Transverse colon (tissue), 4 donors: ENCODE data around the gene RFC2. TPM values are rescaled to one million over a fixed set of nuclear protein-coding genes. Genes with fewer than 3 reads are reported as not detected.
"Not testable (repeated sequence)": the region's sequence is repeated elsewhere in the genome, so short reads cannot be mapped to it uniquely, and the experiment has no call there.

Source experiments
- DNase-seq: peaks from one replicate; pipeline ENCODE4 v3.0.0-alpha.2; 2019
- H3K27ac ChIP-seq, 4 donors: fragments of 200-600 bp; sonication (generic); 2 replicates each; pipeline ENCODE4 v1.5.1; 2016 to 2018; ENCODE audit warnings: inconsistent platforms in 4 of 4
- H3K27me3 ChIP-seq: fragments of 200-600 bp; sonication (generic); 2 replicates; pipeline ENCODE4 v1.5.1; 2017; ENCODE audit warnings: inconsistent platforms
- H3K36me3 ChIP-seq, 4 donors: fragments of 200-600 bp; sonication (generic); 2 replicates each; pipeline ENCODE4 v1.5.1; 2017 to 2019; ENCODE audit warnings: inconsistent platforms in 4 of 4
- H3K4me1 ChIP-seq, 4 donors: fragments of 200-600 bp; sonication (generic); 2 replicates each; pipeline ENCODE4 v1.5.1; 2017 to 2020; ENCODE audit warnings: inconsistent platforms in 4 of 4
- H3K4me3 ChIP-seq, 4 donors: fragments of 200-600 bp; sonication (generic); 1 replicate in 1 of 4; 2 replicates in 3 of 4; pipeline versions ENCODE4 v1.5.1 to v1.6.1; 2017 to 2019; ENCODE audit warnings: inconsistent platforms in 4 of 4
- H3K9me3 ChIP-seq, 2 donors: fragments of 200-600 bp; sonication (generic); 2 replicates each; pipeline ENCODE4 v1.5.1; 2017 to 2019; ENCODE audit warnings: inconsistent platforms in 2 of 2
- CTCF ChIP-seq, 5 experiments: fragments of 200-600 bp in 3 of 5; fragments of 450-650 bp in 2 of 5; sonication (generic) in 3 of 5; IDR thresholded peaks; 1 replicate in 2 of 5; 2 replicates in 3 of 5; pipeline ENCODE4 v1.5.1; 2016 to 2017; ENCODE audit warnings: antibody characterized with exemption in 5 of 5, inconsistent platforms in 3 of 5, mild to moderate bottlenecking in 2 of 5, moderate library complexity in 1 of 5
- EP300 ChIP-seq: sonication (generic); formaldehyde crosslinking; IDR thresholded peaks from one replicate; pipeline ENCODE4 v1.6.1; 2017; ENCODE audit warnings: antibody characterized with exemption, low read depth
- POLR2A ChIP-seq: fragments of 450-650 bp; IDR thresholded peaks from one replicate; pipeline ENCODE4 v1.6.1; 2016; ENCODE audit warnings: antibody characterized with exemption, mild to moderate bottlenecking, moderate library complexity
- POLR2AphosphoS5 ChIP-seq, 3 donors: sonication (generic); formaldehyde crosslinking; IDR thresholded peaks; one replicate each; pipeline ENCODE4 v1.6.1; 2016; ENCODE audit warnings: antibody characterized with exemption in 3 of 3
- WGBS, 2 donors: methylation state at CpG; one replicate each; pipeline ENCODE4 v1.1.5; 2018; ENCODE audit warnings: low coverage in 1 of 2; 5-methylcytosine and 5-hydroxymethylcytosine counted together
- in situ Hi-C, 4 donors: fragments of 200-750 bp; cut with MboI; loops; one replicate each; pipeline versions ENCODE4 v1.15.0 to v1.15.1; 2017; ENCODE audit warnings: low sequenced_read_pairs in 3 of 4, low pct_ligation_motif_present in 1 of 4, low pct_unique_long_range_greater_than_20kb in 1 of 4
- intact Hi-C: fragments of 100-400 bp; cut with DNase I; formaldehyde crosslinking; loops from one replicate; pipeline ENCODE4 v1.15.1; 2023; ENCODE audit warnings: low total_unique reads
- total RNA-seq, 4 donors: library from RNA; depleted of rRNA; stranded (reverse); fragments of >200 nt; gene quantifications; one replicate each; pipeline ENCODE4 v1.1.0, GENCODE V29; 2016

Gene RFC2
- total RNA-seq, 4 donors from 2014 or later = 6.7 to 17.3 (median 9.3) TPM

- H3K27me3 ChIP-seq = peaks cover 8% of the 10 kb centered on the region
- DNase-seq = no peak
- H3K4me1 ChIP-seq = peaks cover 4 to 34% (median 13%) of the 10 kb centered on the region in 4 donors
- intact Hi-C loops (loop anchor here (2.0 kb wide), 1 partner anchor 193 kb away; no protein-coding TSS in a partner anchor), in situ Hi-C loops (loop anchor here in 2 of 4 donors (5.0 to 10.0 kb wide), 2 partner anchors 195 to 197 kb away; no protein-coding TSS in a partner anchor)
- no peaks in the 10 kb centered on the region for H3K9me3 ChIP-seq
- no peak overlapping the region for H3K27ac ChIP-seq
- H3K4me3 ChIP-seq = no peak overlapping the region
- 88% methylated on average over 11 of the region's 11 CpGs; no CpG with 5 or more reads in 1 of the 2 donors for WGBS, 2 donors
- H3K36me3 ChIP-seq = no peaks in the 10 kb centered on the region
- TF ChIP-seq POLR2A (no peak), EP300 (no peak), POLR2AphosphoS5 (IDR thresholded peaks at IDR 0.05) (no peak), CTCF (IDR thresholded peaks at IDR 0.05) (no peak)
These were observed 46.6 kb downstream of the RFC2 start for GRCh38 chr7:74207586-74207985.

GRCh38 chr7:74206589-74207120 is 47.5 kb downstream of the RFC2 start:
- Histone ChIP-seq H3K27ac (no peak overlapping the region), H3K9me3 (no peaks in the 10 kb centered on the region), H3K36me3 (no peaks in the 10 kb centered on the region), H3K27me3 (peaks cover 8% of the 10 kb centered on the region), H3K4me3 (peak overlapping the region in 2 of 4 donors; percentile 17 to 47), H3K4me1 (peaks cover 4 to 34% (median 13%) of the 10 kb centered on the region in 4 donors)
- WGBS, 2 donors = 33% methylated on average over 7 of the region's 23 CpGs; no CpG with 5 or more reads in 1 of the 2 donors
- TF ChIP-seq CTCF (IDR thresholded peaks at IDR 0.05) (peak; percentile 97 to 99 (median 98)), POLR2A (no peak)
- intact Hi-C loops (loop anchor here (2.0 kb wide), 1 partner anchor 194 kb away; no protein-coding TSS in a partner anchor), in situ Hi-C loops (loop anchor here in 2 of 4 donors (5.0 to 10.0 kb wide), 2 partner anchors 196 to 198 kb away; no protein-coding TSS in a partner anchor)
- peak; percentile 92 for DNase-seq

GRCh38 chr7:74206052-74206451 is 48.1 kb downstream of the RFC2 start:
- H3K4me3 ChIP-seq, H3K27me3 ChIP-seq, DNase-seq, H3K27ac ChIP-seq, H3K9me3 ChIP-seq, H3K36me3 ChIP-seq: not testable (repeated sequence)
- intact Hi-C loops = loop anchor here (2.0 kb wide), 1 partner anchor 195 kb away; no protein-coding TSS in a partner anchor
- 62 to 72% methylated on average over 10 of the region's 10 CpGs for WGBS, 2 donors
- in situ Hi-C loops = loop anchor here in 2 of 4 donors (5.0 to 10.0 kb wide), 2 partner anchors 196 to 199 kb away; no protein-coding TSS in a partner anchor
- peaks cover 4 to 34% (median 13%) of the 10 kb centered on the region in 4 donors for H3K4me1 ChIP-seq

GRCh38 chr7:74203956-74204618 is 50.1 kb downstream of the RFC2 start:
- 67 to 91% methylated on average over 1 of the region's 1 CpG for WGBS, 2 donors
- Histone ChIP-seq H3K36me3 (no peaks in the 10 kb centered on the region), H3K27me3 (peaks cover 8% of the 10 kb centered on the region), H3K9me3 (no peaks in the 10 kb centered on the region), H3K4me3 (no peak overlapping the region), H3K27ac (no peak overlapping the region), H3K4me1 (peaks cover 0 to 22% (median 5%) of the 10 kb centered on the region in 4 donors)
- in situ Hi-C loops (loop anchor here in 2 of 4 donors (5.0 to 10.0 kb wide), 2 partner anchors 137 to 201 kb away; no protein-coding TSS in a partner anchor), intact Hi-C loops (no loop called here)
- TF ChIP-seq CTCF (IDR thresholded peaks at IDR 0.05) = no peak
- no peak for TF ChIP-seq EP300
- TF ChIP-seq POLR2A = no peak
- TF ChIP-seq POLR2AphosphoS5 (IDR thresholded peaks at IDR 0.05) = no peak
- DNase-seq = no peak
